SK-N-SH (cell line): ENCODE data around the gene FUT7. TPM values are rescaled to one million over a fixed set of nuclear protein-coding genes. Genes with fewer than 3 reads are reported as not detected.

Experiments used
- CTCF ChIA-PET: fragments of 300-600, 350-600 bp; formaldehyde crosslinking; extraction: SDS; loops from one replicate; lab custom pipeline; 2021; lab: Yijun Ruan, JAX
- POLR2A ChIA-PET: fragments of 350-600 bp; sonication (Branson Sonifier 250); formaldehyde crosslinking; extraction: SDS; loops from one replicate; lab custom pipeline; 2020; ENCODE audit warnings: antibody characterized with exemption, inconsistent platforms; lab: Yijun Ruan, JAX
- DNase-seq: peaks from one replicate; pipeline ENCODE4 v3.0.0; 2012
- H2AFZ ChIP-seq: fragments of 200-600 bp; sonication (generic); 2 replicates; pipeline ENCODE4 v1.8.1; 2016; ENCODE audit warnings: antibody characterized with exemption, mild to moderate bottlenecking, low read depth
- H3F3A ChIP-seq: fragments of 200-600 bp; sonication (generic); replicated peaks from 2 replicates; pipeline ENCODE3; 2016; ENCODE audit warnings: antibody characterized with exemption, mild to moderate bottlenecking; ENCODE audit not compliant: insufficient read depth
- H3K27ac ChIP-seq, 2 experiments: fragments of 200-500 bp in 1 of 2; fragments of 200-600 bp in 1 of 2; sonication (Bioruptor generic) in 1 of 2; sonication (generic), shearing (Covaris generic) in 1 of 2; 2 replicates each; pipeline versions ENCODE4 v1.5.1 to v1.6.1; 2014 to 2016; ENCODE audit warnings: low read depth in 2 of 2, inconsistent platforms in 1 of 2, low read length in 1 of 2, mild to moderate bottlenecking in 1 of 2, mixed read lengths in 1 of 2
- H3K27me3 ChIP-seq: fragments of 200-600 bp; sonication (generic), shearing (Covaris generic); 2 replicates; pipeline ENCODE4 v1.6.1; 2016; ENCODE audit warnings: mixed run types; ENCODE audit not compliant: insufficient read depth
- H3K36me3 ChIP-seq, 2 experiments: fragments of 200-500 bp in 1 of 2; fragments of 200-600 bp in 1 of 2; sonication (Bioruptor generic) in 1 of 2; sonication (generic) in 1 of 2; replicated peaks in 1 of 2; 2 replicates each; pipeline versions ENCODE3 to v1.5.1; 2014 to 2016; ENCODE audit warnings: low read length in 1 of 2, mild to moderate bottlenecking in 1 of 2; ENCODE audit not compliant: insufficient read depth in 2 of 2, control insufficient read depth in 1 of 2
- H3K4me1 ChIP-seq, 2 experiments: fragments of 200-500 bp in 1 of 2; fragments of 200-600 bp in 1 of 2; sonication (Bioruptor generic) in 1 of 2; sonication (generic), shearing (Covaris generic) in 1 of 2; 2 replicates each; pipeline versions ENCODE4 v1.5.1 to v1.6.1; 2014 to 2016; ENCODE audit warnings: low read depth in 1 of 2, low read length in 1 of 2, mixed run types in 1 of 2; ENCODE audit not compliant: insufficient read depth in 2 of 2, control insufficient read depth in 1 of 2
- H3K4me2 ChIP-seq: fragments of 200-600 bp; sonication (generic), shearing (Covaris generic); 2 replicates; pipeline ENCODE4 v1.6.1; 2017; ENCODE audit warnings: mixed run types
- H3K4me3 ChIP-seq, 2 experiments: fragments of 200-500 bp in 1 of 2; fragments of 200-600 bp in 1 of 2; sonication (Bioruptor generic) in 1 of 2; sonication (generic), shearing (Covaris generic) in 1 of 2; 2 replicates each; pipeline versions ENCODE4 v1.5.1 to v1.8.1; 2014 to 2016; ENCODE audit warnings: low read depth in 2 of 2, inconsistent platforms in 1 of 2, low read length in 1 of 2, mild to moderate bottlenecking in 1 of 2, mixed read lengths in 1 of 2, moderate library complexity in 1 of 2
- H3K79me2 ChIP-seq: fragments of 200-600 bp; sonication (generic); 2 replicates; pipeline ENCODE4 v1.8.1; 2017; ENCODE audit warnings: mild to moderate bottlenecking; ENCODE audit not compliant: insufficient read depth
- H3K9ac ChIP-seq: fragments of 200-600 bp; sonication (generic); 2 replicates; pipeline ENCODE4 v1.6.1; 2017; ENCODE audit warnings: mixed run types
- H3K9me2 ChIP-seq: fragments of 200-600 bp; sonication (generic); 2 replicates; pipeline ENCODE4 v1.6.1; 2017; ENCODE audit warnings: mixed run types
- H3K9me3 ChIP-seq: fragments of 200-600 bp; sonication (generic); 2 replicates; pipeline ENCODE4 v1.6.1; 2017; ENCODE audit warnings: mixed run types, mild to moderate bottlenecking, moderate library complexity
- H4K20me1 ChIP-seq: fragments of 200-600 bp; sonication (generic); 2 replicates; pipeline ENCODE4 v1.6.1; 2017; ENCODE audit warnings: mild to moderate bottlenecking, mixed run types; ENCODE audit not compliant: insufficient read depth
- CHD2 ChIP-seq: fragments of 150-350 bp; IDR thresholded peaks from 2 replicates; pipeline ENCODE4 v1.6.1; 2018; ENCODE audit warnings: low read length; ENCODE audit not compliant: partially characterized antibody
- EP300 ChIP-seq, 2 experiments: IDR thresholded peaks; 2 replicates each; pipeline versions ENCODE4 v1.4.0 to v1.6.1; 2012; ENCODE audit warnings: borderline replicate concordance in 1 of 2, low read depth in 1 of 2, low read length in 1 of 2
- EZH2phosphoT487 ChIP-seq: fragments of 200-600 bp; sonication (generic); IDR thresholded peaks from 2 replicates; pipeline ENCODE4 v1.6.1; 2017; ENCODE audit warnings: low read depth, mixed run types, mild to moderate bottlenecking, antibody characterized with exemption, moderate library complexity, borderline replicate concordance
- FOXM1 ChIP-seq: IDR thresholded peaks from 2 replicates; pipeline ENCODE4 v1.4.0; 2012; ENCODE audit warnings: low read depth, mild to moderate bottlenecking
- GABPA ChIP-seq: IDR thresholded peaks from 2 replicates; pipeline ENCODE4 v1.4.0; 2012; ENCODE audit warnings: low read depth, mild to moderate bottlenecking
- GATA2 ChIP-seq: sonication (generic); formaldehyde crosslinking; IDR thresholded peaks from 2 replicates; pipeline ENCODE4 v1.5.0; 2020; ENCODE audit warnings: mild to moderate bottlenecking, missing genetic modification reagents
- JUND ChIP-seq: IDR thresholded peaks from 2 replicates; pipeline ENCODE4 v1.4.0; 2012
- NFIC ChIP-seq: IDR thresholded peaks from 2 replicates; pipeline ENCODE4 v1.4.0; 2012; ENCODE audit warnings: borderline replicate concordance
- NRF1 ChIP-seq: IDR thresholded peaks from 2 replicates; pipeline ENCODE4 v1.6.1; 2012; ENCODE audit warnings: low read depth, mild to moderate bottlenecking, low read length
- POLR2AphosphoS5 ChIP-seq: IDR thresholded peaks from 2 replicates; pipeline ENCODE4 v1.6.1; 2012; ENCODE audit warnings: low read depth, low read length
- RAD21 ChIP-seq: IDR thresholded peaks from 2 replicates; pipeline ENCODE4 v1.6.1; 2012; ENCODE audit warnings: mild to moderate bottlenecking, low read length
- RFX5 ChIP-seq: IDR thresholded peaks from 2 replicates; pipeline ENCODE4 v1.6.1; 2012; ENCODE audit warnings: mild to moderate bottlenecking, improper control_type of control experiment, low read length
- SMC3 ChIP-seq: IDR thresholded peaks from 2 replicates; pipeline ENCODE4 v1.6.1; 2012; ENCODE audit warnings: low read depth, low read length, improper control_type of control experiment
- TAF1 ChIP-seq: IDR thresholded peaks from 2 replicates; pipeline ENCODE4 v1.6.1; 2012; ENCODE audit warnings: low read depth, mild to moderate bottlenecking, low read length, moderate library complexity, borderline replicate concordance
- WGBS: methylation state at CpG from one replicate; pipeline ENCODE4 v1.1.6; 2017; ENCODE audit warnings: low lambda C conversion rate; 5-methylcytosine and 5-hydroxymethylcytosine counted together
- polyA plus RNA-seq, 3 experiments: library from polyadenylated mRNA; depleted of rRNA; stranded (reverse); fragments of >200 nt; gene quantifications; 2 replicates each; pipeline ENCODE4 v1.2.3, GENCODE V29; 2012
- TF ChIP-seq, protein P1 (sequence below): IDR thresholded peaks from 2 replicates; pipeline ENCODE4 v1.4.0; 2012; ENCODE audit warnings: low read depth, borderline replicate concordance
- TF ChIP-seq, protein P2 (sequence below): IDR thresholded peaks from 2 replicates; pipeline ENCODE4 v1.6.1; 2012; ENCODE audit warnings: mild to moderate bottlenecking, low read depth, low read length, moderate library complexity
- TF ChIP-seq, protein P3 (sequence below): fragments of 150-350 bp; IDR thresholded peaks from 2 replicates; pipeline ENCODE4 v1.6.1; 2016; ENCODE audit warnings: mild to moderate bottlenecking, low read depth, low read length
- TF ChIP-seq, protein P4 (sequence below): fragments of 150-350 bp; IDR thresholded peaks from 2 replicates; pipeline ENCODE4 v1.6.1; 2017; ENCODE audit warnings: antibody characterized with exemption, low read length, low read depth, borderline replicate concordance

Gene FUT7
- polyA plus RNA-seq, 1 of the 3 experiments (the other 2 are of a cell fraction) = not detected

DNA sequence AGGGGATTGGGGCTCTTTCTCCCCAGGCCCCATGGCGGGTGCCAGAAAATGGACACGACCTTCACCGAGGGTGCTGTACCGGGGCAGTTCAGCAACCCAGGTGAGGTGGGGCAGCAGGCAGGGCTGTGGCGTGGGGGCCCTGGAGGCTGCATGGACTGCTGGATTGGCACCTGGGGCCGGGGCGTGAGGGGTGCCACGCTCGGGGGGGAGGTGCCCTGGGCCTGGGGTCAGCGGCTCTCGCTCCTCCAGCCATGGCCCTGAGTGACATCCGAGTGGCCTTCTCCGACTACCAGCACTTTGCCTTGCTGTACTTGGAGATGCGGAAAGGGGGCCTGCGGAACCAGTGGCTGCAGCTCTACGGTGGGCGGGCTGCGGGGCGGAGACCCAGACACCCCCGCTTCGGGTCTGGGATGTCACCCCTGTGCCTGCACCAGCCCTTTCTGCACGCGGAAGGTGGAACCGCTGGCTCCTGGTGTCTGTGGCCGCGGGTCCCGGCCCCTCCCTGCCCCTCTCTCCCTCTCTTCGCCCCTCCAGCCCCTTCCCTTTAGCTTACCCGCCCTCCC is 47.3 kb downstream of the FUT7 start:
- Histone ChIP-seq H3K9me2 (no peaks in the 10 kb centered on the region), H3K27ac (no peak overlapping the region), H2AFZ (no peak overlapping the region), H3F3A (peaks cover 1% of the 10 kb centered on the region), H3K36me3 (no peaks in the 10 kb centered on the region), H3K4me2 (no peak overlapping the region), H4K20me1 (no peaks in the 10 kb centered on the region), H3K9ac (no peak overlapping the region), H3K79me2 (no peaks in the 10 kb centered on the region), H3K27me3 (no peaks in the 10 kb centered on the region), H3K4me3 (no peak overlapping the region), H3K4me1 (peaks cover 0 to 5% of the 10 kb centered on the region in 2 experiments; a peak in 1 of 4 replicates), H3K9me3 (no peaks in the 10 kb centered on the region)
- TF ChIP-seq TAF1 (no peak), EZH2phosphoT487 (no peak), JUND (no peak), SMC3 (no peak), EP300 (IDR thresholded peaks at IDR 0.05; ENCODE audit: borderline replicate concordance in 1 of 2, low read depth in 1 of 2, low read length in 1 of 2) (no peak), NRF1 (no peak), POLR2AphosphoS5 (no peak), GABPA (no peak), CHD2 (no peak), GATA2 (no peak), RFX5 (no peak), FOXM1 (no peak), NFIC (no peak), RAD21 (no peak)
- TF ChIP-seq, protein P1, sequence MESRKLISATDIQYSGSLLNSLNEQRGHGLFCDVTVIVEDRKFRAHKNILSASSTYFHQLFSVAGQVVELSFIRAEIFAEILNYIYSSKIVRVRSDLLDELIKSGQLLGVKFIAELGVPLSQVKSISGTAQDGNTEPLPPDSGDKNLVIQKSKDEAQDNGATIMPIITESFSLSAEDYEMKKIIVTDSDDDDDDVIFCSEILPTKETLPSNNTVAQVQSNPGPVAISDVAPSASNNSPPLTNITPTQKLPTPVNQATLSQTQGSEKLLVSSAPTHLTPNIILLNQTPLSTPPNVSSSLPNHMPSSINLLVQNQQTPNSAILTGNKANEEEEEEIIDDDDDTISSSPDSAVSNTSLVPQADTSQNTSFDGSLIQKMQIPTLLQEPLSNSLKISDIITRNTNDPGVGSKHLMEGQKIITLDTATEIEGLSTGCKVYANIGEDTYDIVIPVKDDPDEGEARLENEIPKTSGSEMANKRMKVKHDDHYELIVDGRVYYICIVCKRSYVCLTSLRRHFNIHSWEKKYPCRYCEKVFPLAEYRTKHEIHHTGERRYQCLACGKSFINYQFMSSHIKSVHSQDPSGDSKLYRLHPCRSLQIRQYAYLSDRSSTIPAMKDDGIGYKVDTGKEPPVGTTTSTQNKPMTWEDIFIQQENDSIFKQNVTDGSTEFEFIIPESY = no peak
- TF ChIP-seq, protein P2, sequence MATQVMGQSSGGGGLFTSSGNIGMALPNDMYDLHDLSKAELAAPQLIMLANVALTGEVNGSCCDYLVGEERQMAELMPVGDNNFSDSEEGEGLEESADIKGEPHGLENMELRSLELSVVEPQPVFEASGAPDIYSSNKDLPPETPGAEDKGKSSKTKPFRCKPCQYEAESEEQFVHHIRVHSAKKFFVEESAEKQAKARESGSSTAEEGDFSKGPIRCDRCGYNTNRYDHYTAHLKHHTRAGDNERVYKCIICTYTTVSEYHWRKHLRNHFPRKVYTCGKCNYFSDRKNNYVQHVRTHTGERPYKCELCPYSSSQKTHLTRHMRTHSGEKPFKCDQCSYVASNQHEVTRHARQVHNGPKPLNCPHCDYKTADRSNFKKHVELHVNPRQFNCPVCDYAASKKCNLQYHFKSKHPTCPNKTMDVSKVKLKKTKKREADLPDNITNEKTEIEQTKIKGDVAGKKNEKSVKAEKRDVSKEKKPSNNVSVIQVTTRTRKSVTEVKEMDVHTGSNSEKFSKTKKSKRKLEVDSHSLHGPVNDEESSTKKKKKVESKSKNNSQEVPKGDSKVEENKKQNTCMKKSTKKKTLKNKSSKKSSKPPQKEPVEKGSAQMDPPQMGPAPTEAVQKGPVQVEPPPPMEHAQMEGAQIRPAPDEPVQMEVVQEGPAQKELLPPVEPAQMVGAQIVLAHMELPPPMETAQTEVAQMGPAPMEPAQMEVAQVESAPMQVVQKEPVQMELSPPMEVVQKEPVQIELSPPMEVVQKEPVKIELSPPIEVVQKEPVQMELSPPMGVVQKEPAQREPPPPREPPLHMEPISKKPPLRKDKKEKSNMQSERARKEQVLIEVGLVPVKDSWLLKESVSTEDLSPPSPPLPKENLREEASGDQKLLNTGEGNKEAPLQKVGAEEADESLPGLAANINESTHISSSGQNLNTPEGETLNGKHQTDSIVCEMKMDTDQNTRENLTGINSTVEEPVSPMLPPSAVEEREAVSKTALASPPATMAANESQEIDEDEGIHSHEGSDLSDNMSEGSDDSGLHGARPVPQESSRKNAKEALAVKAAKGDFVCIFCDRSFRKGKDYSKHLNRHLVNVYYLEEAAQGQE = no peak
- TF ChIP-seq, protein P3, sequence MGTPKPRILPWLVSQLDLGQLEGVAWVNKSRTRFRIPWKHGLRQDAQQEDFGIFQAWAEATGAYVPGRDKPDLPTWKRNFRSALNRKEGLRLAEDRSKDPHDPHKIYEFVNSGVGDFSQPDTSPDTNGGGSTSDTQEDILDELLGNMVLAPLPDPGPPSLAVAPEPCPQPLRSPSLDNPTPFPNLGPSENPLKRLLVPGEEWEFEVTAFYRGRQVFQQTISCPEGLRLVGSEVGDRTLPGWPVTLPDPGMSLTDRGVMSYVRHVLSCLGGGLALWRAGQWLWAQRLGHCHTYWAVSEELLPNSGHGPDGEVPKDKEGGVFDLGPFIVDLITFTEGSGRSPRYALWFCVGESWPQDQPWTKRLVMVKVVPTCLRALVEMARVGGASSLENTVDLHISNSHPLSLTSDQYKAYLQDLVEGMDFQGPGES = no peak
- TF ChIP-seq, protein P4, sequence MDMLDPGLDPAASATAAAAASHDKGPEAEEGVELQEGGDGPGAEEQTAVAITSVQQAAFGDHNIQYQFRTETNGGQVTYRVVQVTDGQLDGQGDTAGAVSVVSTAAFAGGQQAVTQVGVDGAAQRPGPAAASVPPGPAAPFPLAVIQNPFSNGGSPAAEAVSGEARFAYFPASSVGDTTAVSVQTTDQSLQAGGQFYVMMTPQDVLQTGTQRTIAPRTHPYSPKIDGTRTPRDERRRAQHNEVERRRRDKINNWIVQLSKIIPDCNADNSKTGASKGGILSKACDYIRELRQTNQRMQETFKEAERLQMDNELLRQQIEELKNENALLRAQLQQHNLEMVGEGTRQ = no peak
- POLR2A ChIA-PET = no interaction called here
- no peak for DNase-seq
- WGBS = 58% methylated on average over 5 of the region's 29 CpGs
- CTCF ChIA-PET = no interaction called here
